K562 (cell line): Measurements from ENCODE around the gene MDH2. TPM values are rescaled to one million over a fixed set of nuclear protein-coding genes. Genes with fewer than 3 reads are reported as not detected.
A peak's percentile ranks its signal among the peaks of the same experiment; 100 is the strongest.

Experiments
- BDP1 ChIP-seq: IDR thresholded peaks from 3 replicates; pipeline ENCODE4 v1.6.1; 2011; ENCODE audit not compliant: insufficient read length, insufficient read depth
- CBFA2T3 ChIP-seq: fragments of 450-650 bp; IDR thresholded peaks from 2 replicates; pipeline ENCODE4 v1.6.1; 2017
- CBX8 ChIP-seq: fragments of 200-600 bp; sonication (generic); IDR thresholded peaks from 2 replicates; pipeline ENCODE4 v1.6.1; 2012; ENCODE audit warnings: borderline replicate concordance, mixed run types, low read depth, mild to moderate bottlenecking, moderate library complexity, mixed read lengths, low read length, control low read depth, inconsistent platforms; ENCODE audit not compliant: poor library complexity, severe bottlenecking; ENCODE audit errors: extremely low read depth
- CHD2 ChIP-seq: IDR thresholded peaks from 2 replicates; pipeline ENCODE4 v1.6.1; 2011; ENCODE audit warnings: low read depth, low read length
- CHD4 ChIP-seq: fragments of 200-600 bp; sonication (generic); IDR thresholded peaks from 3 replicates; pipeline ENCODE4 v1.6.1; 2012; ENCODE audit warnings: low read depth, mild to moderate bottlenecking, mixed read lengths, low read length, inconsistent platforms; ENCODE audit not compliant: insufficient read depth, insufficient replicate concordance, poor library complexity, severe bottlenecking
- ELF1 ChIP-seq: fragments of 200-800 bp; sonication (Bioruptor generic); IDR thresholded peaks from 2 replicates; pipeline ENCODE4 v1.6.1; 2016; ENCODE audit warnings: missing genetic modification characterization, missing compliant biosample characterization
- ELF4 ChIP-seq: fragments of 450-650 bp; formaldehyde crosslinking; IDR thresholded peaks from 2 replicates; pipeline ENCODE4 v1.4.0; 2022; ENCODE audit warnings: missing genetic modification characterization
- HDAC3 ChIP-seq: fragments of 450-650 bp; IDR thresholded peaks from 2 replicates; pipeline ENCODE4 v1.6.1; 2018; ENCODE audit warnings: borderline replicate concordance, mild to moderate bottlenecking, moderate library complexity; ENCODE audit not compliant: partially characterized antibody
- L3MBTL2 ChIP-seq: fragments of 450-650 bp; IDR thresholded peaks from 2 replicates; pipeline ENCODE4 v1.6.1; 2016; ENCODE audit warnings: mild to moderate bottlenecking, moderate library complexity
- MAFG ChIP-seq: fragments of 450-650 bp; conservative IDR thresholded peaks from 2 replicates; pipeline ENCODE4 v1.6.1; 2016; ENCODE audit warnings: missing genetic modification characterization, missing compliant biosample characterization
- MTA3 ChIP-seq: fragments of 450-650 bp; formaldehyde crosslinking; IDR thresholded peaks from 2 replicates; pipeline ENCODE4 v1.6.1; 2017; ENCODE audit warnings: mild to moderate bottlenecking, borderline replicate concordance
- MXI1 ChIP-seq: IDR thresholded peaks from 2 replicates; pipeline ENCODE4 v1.6.1; 2011; ENCODE audit warnings: low read depth, mild to moderate bottlenecking, improper control_type of control experiment, low read length
- NBN ChIP-seq: fragments of 450-650 bp; IDR thresholded peaks from 2 replicates; pipeline ENCODE4 v1.6.1; 2016; ENCODE audit warnings: low read depth, mild to moderate bottlenecking
- NR2C1 ChIP-seq, 2 experiments: fragments of 450-650 bp; IDR thresholded peaks; 2 replicates each; pipeline ENCODE4 v1.6.1; 2017; ENCODE audit warnings: mild to moderate bottlenecking in 2 of 2, antibody characterized with exemption in 1 of 2, inconsistent platforms in 1 of 2, missing compliant biosample characterization in 1 of 2, missing genetic modification characterization in 1 of 2
- PCBP1 ChIP-seq: fragments of 200-400 bp; formaldehyde crosslinking; IDR thresholded peaks from 2 replicates; pipeline ENCODE4 v1.6.1; 2018; ENCODE audit warnings: mild to moderate bottlenecking, low read depth, low read length; ENCODE audit not compliant: poor library complexity, severe bottlenecking
- PCBP2 ChIP-seq: fragments of 200-400 bp; formaldehyde crosslinking; IDR thresholded peaks from 2 replicates; pipeline ENCODE4 v1.6.1; 2018; ENCODE audit warnings: low read length, low read depth, mild to moderate bottlenecking, moderate library complexity; ENCODE audit not compliant: poor library complexity, severe bottlenecking
- POLR2A ChIP-seq: fragments of 450-650 bp; conservative IDR thresholded peaks from 2 replicates; pipeline ENCODE4 v1.6.1; 2016
- RBM15 ChIP-seq: fragments of 200-400 bp; formaldehyde crosslinking; IDR thresholded peaks from 2 replicates; pipeline ENCODE4 v1.6.1; 2018; ENCODE audit warnings: mild to moderate bottlenecking, low read length, moderate library complexity; ENCODE audit not compliant: insufficient read depth
- RUNX1 ChIP-seq: sonication (generic); IDR thresholded peaks from 2 replicates; pipeline ENCODE4 v1.6.1; 2016; ENCODE audit warnings: antibody characterized with exemption, low read depth
- SIRT6 ChIP-seq: IDR thresholded peaks from one replicate; pipeline ENCODE4 v1.6.1; 2012; ENCODE audit warnings: low read depth, mild to moderate bottlenecking, control low read depth, inconsistent platforms, low read length, moderate library complexity
- ZNF165 ChIP-seq: fragments of 250-450 bp; sonication (Bioruptor Pico); IDR thresholded peaks from 2 replicates; pipeline ENCODE4 v1.4.0; 2020; ENCODE audit warnings: borderline replicate concordance
- ZNF644 ChIP-seq: fragments of 200-800 bp; sonication (Bioruptor generic); IDR thresholded peaks from 2 replicates; pipeline ENCODE4 v1.6.1; 2016; ENCODE audit warnings: low read depth, missing genetic modification characterization, missing compliant biosample characterization
- ZNF785 ChIP-seq: fragments of 250-450 bp; sonication (Bioruptor Pico); IDR thresholded peaks from 2 replicates; pipeline ENCODE4 v1.4.0; 2020; ENCODE audit warnings: mild to moderate bottlenecking
- ZZZ3 ChIP-seq: fragments of 450-650 bp; IDR thresholded peaks from 2 replicates; pipeline ENCODE4 v1.6.1; 2016; ENCODE audit warnings: antibody characterized with exemption, mild to moderate bottlenecking, moderate library complexity
- polyA plus RNA-seq, 8 experiments: library from polyadenylated mRNA; depleted of rRNA in 4 of 8; stranded (reverse) in 5 of 8; unstranded in 3 of 8; fragments of >200 nt; fragmentation: Nextera tagmentation in 2 of 8; fragmentation: Illumina TruSeq in 1 of 8; extraction: Ambion mirVana in 2 of 8; extraction: Trizol in 1 of 8; gene quantifications; 2 replicates each; pipeline versions ENCODE4 v1.2.1 to v1.2.3, GENCODE V29; 2011 to 2014; ENCODE audit warnings: inconsistent platforms in 1 of 8, missing spikeins in 1 of 8
- total RNA-seq, 7 experiments: library from RNA; depleted of rRNA in 6 of 7; stranded (reverse); fragments of >200 nt in 6 of 7; fragmentation: Illumina TruSeq in 2 of 7; extraction: Trizol in 2 of 7; gene quantifications; 2 replicates each; pipeline versions ENCODE4 v1.2.1 to v1.2.3, GENCODE V29; 2011 to 2021; ENCODE audit warnings: low replicate concordance in 1 of 7
- TF ChIP-seq, protein P1 (sequence below): fragments of 450-650 bp; formaldehyde crosslinking; IDR thresholded peaks from 2 replicates; pipeline ENCODE4 v1.4.0; 2020; ENCODE audit warnings: mild to moderate bottlenecking
- TF ChIP-seq, protein P2 (sequence below), 3 experiments: IDR thresholded peaks in 2 of 3; conservative IDR thresholded peaks in 1 of 3; 2 replicates each; pipeline ENCODE4 v1.5.1; 2011 to 2012; ENCODE audit warnings: low read length in 3 of 3, mild to moderate bottlenecking in 3 of 3, control low read depth in 2 of 3, improper control_type of control experiment in 1 of 3, inconsistent platforms in 1 of 3, low read depth in 1 of 3, mixed read lengths in 1 of 3, moderate library complexity in 1 of 3; ENCODE audit not compliant: insufficient read depth in 2 of 3

The MDH2 gene
- total and polyA plus RNA-seq, 9 of the 15 experiments (the other 6 are each of a cell fraction or from before 2014, with no cell fraction given): 106 to 701 (median 242) TPM

DNA sequence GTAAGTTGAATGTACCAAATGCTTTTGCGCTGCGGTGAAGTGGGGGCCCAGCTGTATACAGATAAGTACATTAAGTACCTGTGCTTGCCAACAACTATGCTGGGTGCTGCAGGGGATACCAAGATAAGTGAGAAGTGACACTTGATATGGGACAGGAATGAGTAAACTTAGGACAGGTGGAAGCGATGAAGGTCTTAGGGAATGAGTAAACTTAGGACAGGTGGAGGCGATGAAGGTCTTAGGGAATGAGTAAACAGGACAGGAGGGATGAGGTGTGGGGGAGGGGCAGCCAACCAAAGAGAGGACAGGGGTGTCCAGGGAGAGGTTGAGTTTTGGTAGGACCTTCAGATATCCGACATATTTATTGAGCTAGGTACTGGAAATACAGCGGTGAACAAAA is 1.4 kb downstream of the MDH2 start (continued):
- TF ChIP-seq, protein P1, sequence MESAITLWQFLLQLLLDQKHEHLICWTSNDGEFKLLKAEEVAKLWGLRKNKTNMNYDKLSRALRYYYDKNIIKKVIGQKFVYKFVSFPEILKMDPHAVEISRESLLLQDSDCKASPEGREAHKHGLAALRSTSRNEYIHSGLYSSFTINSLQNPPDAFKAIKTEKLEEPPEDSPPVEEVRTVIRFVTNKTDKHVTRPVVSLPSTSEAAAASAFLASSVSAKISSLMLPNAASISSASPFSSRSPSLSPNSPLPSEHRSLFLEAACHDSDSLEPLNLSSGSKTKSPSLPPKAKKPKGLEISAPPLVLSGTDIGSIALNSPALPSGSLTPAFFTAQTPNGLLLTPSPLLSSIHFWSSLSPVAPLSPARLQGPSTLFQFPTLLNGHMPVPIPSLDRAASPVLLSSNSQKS (CRISPR knock-in tag): no peak
- TF ChIP-seq CBX8 (no peak), NR2C1 (IDR thresholded peaks at IDR 0.05) (no peak), NR2C1 (tag; IDR thresholded peaks at IDR 0.05) (no peak), MTA3 (no peak), CHD4 (no peak), CBFA2T3 (peak; percentile 72), MXI1 (no peak), ELF1 (no peak), SIRT6 (no peak), CHD2 (0 out of 2 replicates have a peak, but pooled peaks have one; percentile 25), PCBP1 (no peak), ELF4 (CRISPR knock-in tag) (peak; percentile 46; the same call in 1 of the 2 replicates), HDAC3 (no peak), PCBP2 (no peak), NBN (no peak), POLR2A (peak; percentile 52; the same call in 1 of the 2 replicates), MAFG (tag) (no peak), ZNF165 (CRISPR knock-in tag) (no peak), ZZZ3 (no peak), ZNF785 (CRISPR knock-in tag) (no peak), RBM15 (no peak), RUNX1 (no peak), BDP1 (no peak), L3MBTL2 (no peak), ZNF644 (tag) (no peak)
- TF ChIP-seq, protein P2, sequence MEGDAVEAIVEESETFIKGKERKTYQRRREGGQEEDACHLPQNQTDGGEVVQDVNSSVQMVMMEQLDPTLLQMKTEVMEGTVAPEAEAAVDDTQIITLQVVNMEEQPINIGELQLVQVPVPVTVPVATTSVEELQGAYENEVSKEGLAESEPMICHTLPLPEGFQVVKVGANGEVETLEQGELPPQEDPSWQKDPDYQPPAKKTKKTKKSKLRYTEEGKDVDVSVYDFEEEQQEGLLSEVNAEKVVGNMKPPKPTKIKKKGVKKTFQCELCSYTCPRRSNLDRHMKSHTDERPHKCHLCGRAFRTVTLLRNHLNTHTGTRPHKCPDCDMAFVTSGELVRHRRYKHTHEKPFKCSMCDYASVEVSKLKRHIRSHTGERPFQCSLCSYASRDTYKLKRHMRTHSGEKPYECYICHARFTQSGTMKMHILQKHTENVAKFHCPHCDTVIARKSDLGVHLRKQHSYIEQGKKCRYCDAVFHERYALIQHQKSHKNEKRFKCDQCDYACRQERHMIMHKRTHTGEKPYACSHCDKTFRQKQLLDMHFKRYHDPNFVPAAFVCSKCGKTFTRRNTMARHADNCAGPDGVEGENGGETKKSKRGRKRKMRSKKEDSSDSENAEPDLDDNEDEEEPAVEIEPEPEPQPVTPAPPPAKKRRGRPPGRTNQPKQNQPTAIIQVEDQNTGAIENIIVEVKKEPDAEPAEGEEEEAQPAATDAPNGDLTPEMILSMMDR (IDR thresholded peaks at IDR 0.05 in 2 of 3, conservative IDR thresholded peaks at IDR 0.05 in 1 of 3; ENCODE audit: insufficient read depth in 2 of 3, low read depth in 1 of 3, low read length in 3 of 3): no peak
